Measurements from ENCODE around the gene CRYL1.

- TF ChIP-seq, protein P1, sequence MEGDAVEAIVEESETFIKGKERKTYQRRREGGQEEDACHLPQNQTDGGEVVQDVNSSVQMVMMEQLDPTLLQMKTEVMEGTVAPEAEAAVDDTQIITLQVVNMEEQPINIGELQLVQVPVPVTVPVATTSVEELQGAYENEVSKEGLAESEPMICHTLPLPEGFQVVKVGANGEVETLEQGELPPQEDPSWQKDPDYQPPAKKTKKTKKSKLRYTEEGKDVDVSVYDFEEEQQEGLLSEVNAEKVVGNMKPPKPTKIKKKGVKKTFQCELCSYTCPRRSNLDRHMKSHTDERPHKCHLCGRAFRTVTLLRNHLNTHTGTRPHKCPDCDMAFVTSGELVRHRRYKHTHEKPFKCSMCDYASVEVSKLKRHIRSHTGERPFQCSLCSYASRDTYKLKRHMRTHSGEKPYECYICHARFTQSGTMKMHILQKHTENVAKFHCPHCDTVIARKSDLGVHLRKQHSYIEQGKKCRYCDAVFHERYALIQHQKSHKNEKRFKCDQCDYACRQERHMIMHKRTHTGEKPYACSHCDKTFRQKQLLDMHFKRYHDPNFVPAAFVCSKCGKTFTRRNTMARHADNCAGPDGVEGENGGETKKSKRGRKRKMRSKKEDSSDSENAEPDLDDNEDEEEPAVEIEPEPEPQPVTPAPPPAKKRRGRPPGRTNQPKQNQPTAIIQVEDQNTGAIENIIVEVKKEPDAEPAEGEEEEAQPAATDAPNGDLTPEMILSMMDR (IDR thresholded peaks at IDR 0.05; ENCODE audit: poor library complexity, severe bottlenecking) = no peak
- no peak for TF ChIP-seq EZH2 (IDR thresholded peaks at IDR 0.05; ENCODE audit: borderline replicate concordance, insufficient read depth, low read length, poor library complexity, severe bottlenecking)
Measured at GRCh38 chr13:20442375-20442774, 83.3 kb downstream of the CRYL1 start.

All from neural cell (in vitro differentiated cells).